ENCODE results near the gene ATXN1L.
"Not testable (repeated sequence)": the region's sequence is repeated elsewhere in the genome, so short reads cannot be mapped to it uniquely, and the experiment has no call there.

Gene ATXN1L

GRCh38 chr16:71852561-71852960 lies 6.8 kb downstream of the ATXN1L start:
- no peak for DNase-seq

GRCh38 chr16:71853413-71853812 lies 7.6 kb downstream of the ATXN1L start:
- no peak for DNase-seq

- DNase-seq = no peak
Measured at GRCh38 chr16:71854369-71854948, 8.7 kb downstream of the ATXN1L start.

GRCh38 chr16:71855937-71856662 lies 10.3 kb downstream of the ATXN1L start:
- no peak for DNase-seq

- no peak for DNase-seq
Measured at GRCh38 chr16:71859762-71860521, 14.2 kb downstream of the ATXN1L start.

GRCh38 chr16:71863995-71864394 lies 18.2 kb downstream of the ATXN1L start:
- DNase-seq = no peak

GRCh38 chr16:71865173-71865863 lies 19.5 kb downstream of the ATXN1L start:
- DNase-seq = no peak

GRCh38 chr16:71867175-71867574 lies 21.4 kb downstream of the ATXN1L start:
- DNase-seq = not testable (repeated sequence)

GRCh38 chr16:71867939-71868338 lies 22.2 kb downstream of the ATXN1L start:
- no peak for DNase-seq

- no peak for DNase-seq
Measured at GRCh38 chr16:71869089-71869488, 23.3 kb downstream of the ATXN1L start.

- no peak for DNase-seq
Measured at GRCh38 chr16:71870818-71871217, 25.0 kb downstream of the ATXN1L start.

GRCh38 chr16:71873199-71873598 lies 27.4 kb downstream of the ATXN1L start:
- no peak for DNase-seq

- no peak for DNase-seq
Measured at GRCh38 chr16:71878911-71879310, 33.1 kb downstream of the ATXN1L start.

- no peak for DNase-seq
Measured at GRCh38 chr16:71880176-71880575, 34.4 kb downstream of the ATXN1L start.

- DNase-seq = no peak
Measured at GRCh38 chr16:71882505-71883167, 36.9 kb downstream of the ATXN1L start.

- no peak for DNase-seq
Measured at GRCh38 chr16:71883168-71883848, 37.5 kb downstream of the ATXN1L start.

- no peak for DNase-seq
Measured at GRCh38 chr16:71883849-71884638, 38.3 kb downstream of the ATXN1L start, which contains the start of gene ZNF821. TSS of gene ZNF821 (minus strand) at chr16:71884182. CDS start at chr16:71879946, 4,236 bp downstream.

GRCh38 chr16:71885261-71885650 lies 39.5 kb downstream of the ATXN1L start:
- no peak for DNase-seq

- no peak for DNase-seq
Measured at GRCh38 chr16:71889147-71889546, 43.4 kb downstream of the ATXN1L start.

GRCh38 chr16:71893888-71894228 lies 48.1 kb downstream of the ATXN1L start:
- DNase-seq = no peak

GRCh38 chr16:71894229-71894920 lies 48.6 kb downstream of the ATXN1L start:
- DNase-seq = no peak
